Thyroid gland (tissue), 4 donors: Measurements from ENCODE around the gene ING5.

Experiments used
- CTCF ChIP-seq, 6 experiments: fragments of 200-600 bp in 3 of 6; fragments of 450-650 bp in 3 of 6; sonication (generic) in 3 of 6; IDR thresholded peaks; one replicate each; pipeline ENCODE4 v1.5.1; 2016 to 2019; ENCODE audit warnings: antibody characterized with exemption in 6 of 6, mild to moderate bottlenecking in 2 of 6, inconsistent platforms in 1 of 6, moderate library complexity in 1 of 6
- POLR2A ChIP-seq, 2 donors: fragments of 450-650 bp; IDR thresholded peaks; one replicate each; pipeline ENCODE4 v1.6.1; 2017; ENCODE audit warnings: antibody characterized with exemption in 2 of 2, mild to moderate bottlenecking in 2 of 2, moderate library complexity in 1 of 2

DNA sequence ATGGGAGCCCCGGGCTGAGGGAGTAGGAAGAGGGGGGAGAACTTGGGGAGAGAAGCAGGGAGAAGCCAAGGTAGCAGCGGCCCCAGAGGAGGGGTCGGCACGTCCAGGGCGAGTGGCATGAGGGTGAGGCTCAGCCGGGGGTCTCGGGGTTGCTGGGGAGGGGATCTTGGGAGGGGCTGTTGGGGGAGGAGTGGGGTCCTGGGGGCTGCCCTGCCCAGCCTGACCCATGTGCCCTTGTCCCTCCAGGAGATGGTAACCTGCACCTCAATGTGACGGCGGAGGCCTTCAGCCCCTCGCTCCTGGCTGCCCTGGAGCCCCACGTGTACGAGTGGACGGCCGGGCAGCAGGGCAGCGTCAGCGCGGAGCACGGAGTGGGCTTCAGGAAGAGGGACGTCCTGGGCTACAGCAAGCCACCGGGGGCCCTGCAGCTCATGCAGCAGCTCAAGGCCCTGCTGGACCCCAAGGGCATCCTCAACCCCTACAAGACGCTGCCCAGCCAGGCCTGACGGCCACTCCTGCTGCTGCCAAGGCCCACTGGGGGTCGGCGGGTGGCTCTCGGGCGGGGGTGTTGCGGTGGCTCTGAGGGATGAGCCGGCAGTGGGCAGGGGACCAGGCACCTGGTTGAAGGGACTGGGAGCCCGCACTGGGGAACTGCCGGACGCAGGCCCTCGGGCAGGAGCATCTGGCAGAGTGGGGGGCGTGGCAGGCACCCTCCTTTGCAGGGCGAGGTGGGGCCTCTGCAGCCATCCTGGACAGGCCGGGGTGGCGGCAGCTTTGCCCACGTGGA lies 65.8 kb downstream of the ING5 start:
- TF ChIP-seq CTCF (IDR thresholded peaks at IDR 0.05) (no peak), POLR2A (IDR thresholded peaks at IDR 0.05) (no peak)
